ENCODE measurements around the gene CDH4.

Gene CDH4

DNA sequence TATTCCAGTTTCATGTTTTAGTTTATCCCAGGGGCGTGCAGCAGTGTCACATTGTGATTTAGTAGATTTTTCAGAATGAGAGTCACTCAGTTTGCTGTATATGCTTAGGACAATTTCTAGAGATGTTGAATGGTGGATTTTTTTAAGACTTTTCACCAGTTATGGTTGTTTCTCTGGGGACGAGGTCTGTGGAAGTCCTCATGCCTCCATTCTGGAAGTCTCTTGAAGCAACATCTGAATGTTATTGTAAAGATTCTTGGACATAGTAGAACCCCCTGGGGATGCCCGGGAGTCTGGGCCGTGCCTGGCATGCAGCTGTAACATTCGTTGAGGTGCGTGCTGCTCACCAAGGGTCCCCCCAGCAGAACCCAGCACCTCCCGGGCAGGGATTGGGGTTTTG is 341.5 kb downstream of the CDH4 start:
- DNase-seq: no peak

DNA sequence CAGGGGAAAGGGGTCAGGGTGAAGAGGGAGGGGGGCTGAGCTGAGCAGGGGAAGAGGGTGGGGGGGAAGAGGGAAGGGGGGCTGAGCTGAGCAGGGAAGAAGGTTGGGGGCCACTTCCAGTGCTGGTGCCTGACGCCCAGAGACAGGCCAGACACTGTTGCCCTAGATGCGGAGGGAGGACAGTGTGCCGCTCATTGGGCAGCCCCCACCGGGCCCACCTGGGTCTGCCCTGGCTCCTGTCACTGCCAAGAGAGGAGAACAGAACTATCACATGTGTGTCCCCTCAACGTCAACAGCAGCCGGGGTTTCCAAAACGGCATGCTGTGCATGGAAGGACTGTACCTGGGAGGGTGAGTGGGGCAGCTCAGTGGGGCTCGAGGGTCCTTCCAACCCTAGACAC is 342.1 kb downstream of the CDH4 start:
- DNase-seq: no peak

DNA sequence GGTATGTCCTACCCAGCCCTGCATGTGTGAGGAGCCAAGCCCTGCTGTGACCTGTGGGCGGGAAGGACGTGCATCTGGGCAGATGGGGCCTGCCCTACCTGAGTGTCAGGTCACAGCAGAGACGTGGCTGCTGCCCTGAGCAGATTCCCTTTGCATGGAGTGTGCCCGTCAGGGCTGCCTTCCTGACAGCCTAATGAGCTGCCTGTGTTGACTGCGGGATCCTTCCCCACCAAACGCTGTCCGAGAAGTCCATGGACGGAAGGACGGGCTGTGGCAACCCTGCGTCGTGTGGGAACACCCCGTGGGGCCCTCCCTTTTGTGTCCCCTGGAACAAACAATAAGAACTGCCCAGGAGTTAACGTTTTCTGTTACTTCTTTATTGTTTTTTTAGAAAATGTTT is 343.2 kb downstream of the CDH4 start:
- no peak for DNase-seq

DNA sequence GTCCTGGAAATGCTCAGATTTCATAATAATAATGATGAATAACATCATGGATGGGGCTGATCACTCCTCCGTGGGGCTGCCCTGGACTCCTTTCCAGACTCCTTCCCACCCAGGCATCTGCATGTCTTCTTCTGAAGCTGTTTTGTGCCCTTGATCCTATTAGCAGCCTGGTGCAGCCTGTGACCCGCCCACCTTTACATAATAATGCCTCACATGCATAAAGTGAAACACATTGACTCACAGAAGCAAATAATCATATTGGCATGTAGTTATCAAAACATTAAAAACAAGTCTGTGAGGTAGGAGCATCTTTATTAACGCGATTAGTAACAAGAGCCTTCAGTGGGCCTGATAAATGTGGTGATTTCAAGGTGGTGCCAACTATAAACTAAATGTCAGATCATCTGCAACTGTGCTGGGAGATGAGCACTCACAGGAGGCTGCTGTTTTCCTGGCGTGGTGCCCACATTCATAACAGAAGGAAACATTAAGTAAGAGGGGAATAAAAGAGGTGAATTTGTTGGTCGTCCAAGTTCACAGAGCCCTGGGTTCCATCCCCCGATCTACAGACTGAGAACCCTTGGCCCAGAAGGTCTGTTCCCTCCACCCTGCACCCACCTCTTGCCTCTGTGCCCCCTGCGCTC is 344.7 kb downstream of the CDH4 start:
- DNase-seq: no peak

DNA sequence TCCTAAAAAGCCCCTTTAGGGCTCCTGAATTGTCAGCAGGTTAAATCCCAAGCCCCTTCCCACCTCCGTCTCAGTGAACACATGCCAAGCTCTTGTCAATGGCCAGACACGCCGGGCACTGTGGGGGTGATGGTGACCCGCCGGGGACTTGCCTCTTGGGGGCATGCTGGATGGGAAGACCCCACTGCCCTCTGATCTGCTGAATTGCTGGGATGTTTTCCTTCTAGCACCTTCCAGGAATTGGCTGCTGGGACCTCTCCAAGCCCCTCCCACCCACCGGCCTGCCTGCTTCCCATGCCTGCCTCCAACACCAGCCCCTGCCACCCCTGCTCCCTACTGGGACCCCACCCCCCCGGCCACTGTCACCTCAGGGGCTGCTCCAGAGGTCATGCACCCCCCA is 345.9 kb downstream of the CDH4 start:
- no peak for DNase-seq

DNA sequence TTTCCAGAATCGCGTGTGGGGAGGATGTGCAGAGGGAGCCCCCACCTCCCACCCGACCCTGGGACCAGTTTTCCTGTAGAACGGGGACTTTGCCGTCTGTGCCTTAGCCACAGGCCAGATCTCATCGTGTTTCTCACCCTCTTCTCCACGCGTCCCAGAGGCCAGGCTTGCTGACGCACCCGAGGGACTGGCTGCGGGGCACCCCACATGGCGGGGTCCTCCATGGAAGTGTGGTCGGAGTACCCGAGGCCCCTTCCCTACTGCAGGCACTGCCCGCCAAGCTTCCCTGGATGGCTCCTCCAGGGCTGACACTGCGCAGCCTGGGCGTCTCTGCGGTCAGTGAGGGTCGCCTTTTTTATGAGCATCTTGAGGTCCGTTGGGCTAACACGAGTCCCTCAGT is 346.5 kb downstream of the CDH4 start:
- DNase-seq: no peak

DNA sequence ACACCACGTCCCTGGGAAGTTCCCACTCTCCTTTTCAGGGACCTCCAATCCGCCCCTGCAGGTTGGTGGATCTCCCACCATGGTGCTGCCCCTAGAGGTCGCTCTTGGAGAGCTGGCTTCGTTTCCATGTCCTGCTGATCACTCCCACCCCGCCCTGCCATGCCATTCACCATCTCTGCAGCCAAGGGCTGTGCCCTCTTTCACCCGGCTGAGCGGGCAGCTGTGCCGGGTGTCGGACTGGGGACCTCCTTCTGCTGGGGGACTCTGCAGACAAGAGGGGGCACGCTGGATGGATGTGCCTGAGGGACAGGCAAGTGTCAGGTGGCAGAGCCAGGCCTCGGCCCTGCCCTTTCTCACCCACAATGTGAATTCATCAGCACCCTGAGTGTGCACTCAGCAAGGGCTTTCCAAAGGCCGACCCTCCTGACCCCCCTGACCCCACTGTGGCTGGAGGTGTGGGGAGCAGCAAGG is 347.0 kb downstream of the CDH4 start:
- no peak for DNase-seq

DNA sequence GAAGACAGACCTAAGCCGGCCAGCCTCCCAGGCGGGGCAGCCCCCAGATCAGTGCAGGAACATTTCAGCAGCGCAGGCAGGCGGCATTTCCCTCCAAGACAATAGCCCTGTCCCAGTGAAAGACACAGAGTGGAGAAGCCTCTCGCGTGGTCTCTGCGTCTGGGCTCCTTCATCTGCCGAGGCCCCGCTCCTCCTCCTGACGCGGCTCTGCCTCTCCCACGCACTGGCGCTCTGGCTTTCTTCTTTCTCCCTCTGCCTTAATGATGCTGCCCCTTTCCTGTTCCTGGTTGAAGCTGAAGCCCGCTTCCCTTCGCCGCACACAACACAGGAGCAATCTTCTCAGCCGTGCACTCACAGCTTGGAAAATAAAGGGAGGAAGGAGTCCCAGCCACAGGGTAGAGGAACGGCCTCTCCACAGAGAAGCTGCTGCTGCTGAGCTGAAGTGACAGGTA is 347.5 kb downstream of the CDH4 start:
- no peak for DNase-seq

DNA sequence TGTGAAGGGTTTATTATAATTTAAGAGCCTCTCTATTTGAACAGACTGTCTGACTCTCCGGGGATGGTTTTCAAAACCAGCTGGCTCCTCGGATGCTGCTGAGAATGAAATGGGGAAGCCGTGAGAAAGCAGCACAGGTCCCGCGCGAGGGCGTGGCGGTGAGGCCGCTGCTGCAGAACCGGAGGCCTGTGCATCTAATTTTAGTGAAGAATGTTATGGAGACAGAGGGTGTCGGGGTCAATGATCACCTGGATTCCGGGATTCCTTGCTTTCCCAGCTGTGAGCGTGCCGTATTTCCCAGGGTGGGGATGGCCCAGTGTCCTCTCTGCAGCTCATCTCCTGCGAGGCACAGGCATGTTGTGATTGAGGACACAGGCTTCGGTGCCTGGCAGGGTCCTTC is 348.0 kb downstream of the CDH4 start:
- DNase-seq: no peak

DNA sequence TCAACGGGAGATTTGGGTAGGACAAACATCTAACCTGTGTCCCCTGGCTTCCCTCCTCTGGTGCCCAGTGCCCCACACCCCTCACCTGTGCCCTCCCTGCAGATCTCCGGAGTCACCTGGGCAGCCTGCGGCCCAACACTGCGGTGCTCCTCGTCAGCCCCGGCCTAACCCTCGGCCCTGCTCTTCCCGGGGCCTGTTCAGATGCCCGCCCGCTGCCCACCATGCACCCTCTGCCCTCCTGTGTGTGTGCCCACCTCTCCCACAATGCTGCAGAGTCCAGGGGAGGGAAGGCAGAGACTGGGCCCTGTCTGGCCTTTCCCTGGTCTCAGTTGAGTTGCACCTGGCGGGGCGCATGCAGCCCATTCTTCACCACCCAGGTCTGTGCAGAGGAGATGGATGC is 349.3 kb downstream of the CDH4 start:
- DNase-seq: no peak

DNA sequence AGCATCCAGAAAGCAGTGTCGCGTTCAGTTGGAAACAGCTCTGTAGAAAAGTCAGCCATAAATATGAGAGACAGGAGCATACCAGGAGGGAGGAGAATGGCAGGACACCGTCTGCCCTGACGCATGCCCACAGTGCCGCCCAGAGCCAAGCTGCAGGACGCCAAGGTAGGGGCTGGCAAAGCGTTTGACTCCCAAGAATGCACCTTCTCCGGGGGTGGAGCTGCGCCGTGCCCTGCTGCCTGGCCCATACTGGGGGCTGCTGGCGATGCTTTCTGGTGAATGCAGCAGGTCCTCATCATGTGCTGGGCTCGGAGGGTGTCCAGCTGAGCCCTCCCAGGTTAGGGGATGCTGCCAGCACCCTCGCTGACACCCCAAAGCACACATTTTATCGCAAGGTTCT is 349.8 kb downstream of the CDH4 start:
- no peak for DNase-seq

DNA sequence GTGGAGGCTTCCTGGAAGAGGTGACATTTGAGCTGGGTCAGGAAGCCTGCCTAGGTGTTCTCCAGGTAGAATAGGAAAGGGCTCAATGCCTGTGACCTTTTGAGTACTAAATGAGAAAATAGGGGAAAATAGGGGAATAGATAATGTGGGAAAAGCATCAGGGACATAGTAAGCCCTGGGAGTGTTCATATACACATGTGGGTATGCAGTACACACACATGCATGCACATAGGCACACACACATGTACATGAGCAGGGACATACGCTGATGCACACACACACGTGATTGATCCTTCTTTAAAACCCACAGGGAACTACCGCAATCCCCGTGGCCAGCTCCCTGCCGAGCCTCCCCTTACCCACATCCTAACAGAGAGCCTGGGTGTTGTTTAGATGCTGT is 351.7 kb downstream of the CDH4 start:
- DNase-seq: no peak

DNA sequence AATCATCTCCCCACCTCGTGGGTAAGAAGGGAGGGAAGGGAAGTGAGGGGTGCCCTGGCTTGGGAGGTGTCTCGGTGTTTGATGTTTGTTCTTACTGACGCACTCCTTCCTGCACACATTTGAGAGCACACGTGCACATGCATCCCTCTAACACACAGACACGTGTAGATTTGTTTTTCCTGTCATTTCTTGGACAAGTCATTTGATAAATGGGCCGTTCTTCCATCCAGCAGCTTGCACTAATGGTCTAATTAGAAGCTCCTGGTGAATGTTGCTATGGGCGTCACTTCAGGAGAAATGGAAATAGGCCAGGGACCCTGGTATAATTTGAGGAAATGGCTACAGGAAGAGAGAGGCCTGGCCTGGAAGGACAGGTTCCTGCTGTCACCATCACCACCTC is 352.5 kb downstream of the CDH4 start:
- DNase-seq: no peak

DNA sequence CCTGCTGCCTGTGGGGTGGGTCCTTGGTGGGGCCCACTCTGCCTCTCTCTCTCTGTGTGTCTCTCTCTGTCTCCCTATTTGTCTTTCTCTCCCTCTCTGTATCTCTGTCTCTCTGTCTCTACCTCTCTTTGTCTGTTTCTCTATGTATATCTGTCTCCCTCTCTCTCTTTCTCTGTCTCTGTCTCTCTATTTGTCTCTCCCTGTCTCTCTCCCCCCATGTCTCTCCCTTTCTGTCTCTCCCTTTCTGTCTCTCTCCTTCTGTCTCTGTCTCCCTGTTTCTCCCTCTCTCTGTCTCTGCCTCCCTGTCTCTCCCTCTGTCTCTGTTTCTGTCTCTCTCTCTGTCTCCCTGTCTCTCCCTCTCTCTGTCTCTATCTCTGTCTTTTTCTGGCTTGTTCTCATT is 353.2 kb downstream of the CDH4 start:
- DNase-seq: no peak

DNA sequence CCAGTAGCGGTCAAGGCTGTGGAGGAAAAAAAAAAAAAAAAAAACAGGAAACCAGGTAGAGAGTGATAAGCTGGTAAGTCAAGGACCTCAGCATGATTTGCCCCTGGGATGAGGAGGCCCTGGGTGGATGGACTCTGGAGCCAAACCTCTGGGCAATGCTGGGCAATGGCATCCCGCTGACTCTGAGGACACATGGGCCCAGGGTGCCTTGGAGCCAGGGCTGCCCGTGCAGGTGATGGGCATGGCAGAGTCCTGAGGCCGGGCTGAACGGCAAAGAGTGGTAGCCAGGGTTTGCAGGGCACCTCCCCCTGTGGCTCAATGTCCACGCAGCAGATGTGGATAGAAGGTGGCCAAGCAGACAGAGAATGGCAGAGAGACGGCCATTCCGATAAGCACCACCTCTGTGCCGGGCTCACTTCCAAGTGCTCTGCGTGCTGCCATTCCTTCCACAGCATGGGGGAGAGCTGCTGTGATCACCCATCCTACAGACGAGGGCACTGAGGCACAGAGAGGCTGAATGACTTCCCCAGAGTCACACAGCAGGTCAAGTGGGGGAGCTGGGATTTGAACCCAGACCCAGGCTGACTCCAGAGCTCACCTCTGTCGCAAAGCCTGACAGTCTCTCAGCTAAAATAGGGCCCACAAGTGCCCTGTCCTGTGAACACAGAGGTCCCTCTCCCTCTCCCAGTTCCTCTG is 353.9 kb downstream of the CDH4 start:
- DNase-seq: no peak

DNA sequence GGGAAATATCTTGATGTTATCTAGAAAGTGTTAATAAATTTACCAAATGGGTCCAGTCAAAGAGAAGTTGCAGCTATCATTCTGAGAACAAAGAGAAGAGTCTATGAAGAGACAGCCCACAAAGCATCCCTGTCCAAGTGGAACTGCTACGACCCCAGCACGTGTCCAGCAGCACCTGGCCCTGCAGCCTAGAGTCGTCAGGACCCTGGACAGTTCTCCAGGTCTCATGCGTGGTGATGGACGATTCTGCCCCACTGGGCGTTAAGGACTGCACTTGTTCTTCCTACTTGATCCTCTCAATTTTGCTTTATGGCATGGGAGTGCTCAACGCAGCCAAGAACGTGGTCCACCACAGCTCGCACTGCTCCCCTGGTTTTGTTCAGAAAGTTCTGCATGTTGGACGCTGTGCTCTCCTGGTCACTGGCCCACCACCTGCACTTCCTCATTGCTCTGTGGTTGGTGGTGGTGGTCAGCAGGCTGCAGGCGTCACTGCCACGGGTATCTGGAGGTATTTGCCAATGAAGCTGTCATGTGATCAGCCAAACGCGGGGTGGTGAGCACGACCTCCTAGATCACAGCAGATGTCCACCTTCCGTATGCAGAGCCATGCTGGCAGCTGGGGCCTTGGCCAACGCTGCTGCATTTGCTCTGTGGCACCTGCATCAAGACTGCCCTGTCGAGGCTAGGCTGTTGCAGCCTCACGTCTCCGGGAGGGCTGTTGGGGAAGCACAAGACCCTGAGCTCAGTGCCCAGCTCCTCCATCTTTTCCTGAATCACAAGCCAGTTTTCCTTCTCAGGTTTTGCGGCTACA is 356.4 kb downstream of the CDH4 start:
- DNase-seq: no peak

DNA sequence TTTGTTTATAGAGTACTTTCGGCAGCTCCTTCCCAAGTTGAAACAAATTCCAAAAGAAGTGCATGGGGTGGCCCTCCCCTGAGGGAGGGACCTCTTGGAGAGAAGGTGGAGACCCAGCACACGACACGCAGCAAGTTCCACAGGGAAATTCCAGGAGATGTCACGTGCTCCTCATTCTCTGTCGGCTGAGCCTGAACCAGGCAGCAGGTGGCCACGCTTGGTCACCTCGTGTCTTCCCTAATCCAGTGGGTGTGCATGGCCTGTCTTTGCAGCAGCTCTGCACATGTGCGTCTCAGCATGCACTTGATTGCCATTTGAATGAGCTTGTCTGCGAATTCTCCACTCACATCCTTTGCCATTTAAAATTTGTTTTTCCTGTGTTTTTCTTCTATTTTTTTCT is 357.4 kb downstream of the CDH4 start:
- DNase-seq: no peak

DNA sequence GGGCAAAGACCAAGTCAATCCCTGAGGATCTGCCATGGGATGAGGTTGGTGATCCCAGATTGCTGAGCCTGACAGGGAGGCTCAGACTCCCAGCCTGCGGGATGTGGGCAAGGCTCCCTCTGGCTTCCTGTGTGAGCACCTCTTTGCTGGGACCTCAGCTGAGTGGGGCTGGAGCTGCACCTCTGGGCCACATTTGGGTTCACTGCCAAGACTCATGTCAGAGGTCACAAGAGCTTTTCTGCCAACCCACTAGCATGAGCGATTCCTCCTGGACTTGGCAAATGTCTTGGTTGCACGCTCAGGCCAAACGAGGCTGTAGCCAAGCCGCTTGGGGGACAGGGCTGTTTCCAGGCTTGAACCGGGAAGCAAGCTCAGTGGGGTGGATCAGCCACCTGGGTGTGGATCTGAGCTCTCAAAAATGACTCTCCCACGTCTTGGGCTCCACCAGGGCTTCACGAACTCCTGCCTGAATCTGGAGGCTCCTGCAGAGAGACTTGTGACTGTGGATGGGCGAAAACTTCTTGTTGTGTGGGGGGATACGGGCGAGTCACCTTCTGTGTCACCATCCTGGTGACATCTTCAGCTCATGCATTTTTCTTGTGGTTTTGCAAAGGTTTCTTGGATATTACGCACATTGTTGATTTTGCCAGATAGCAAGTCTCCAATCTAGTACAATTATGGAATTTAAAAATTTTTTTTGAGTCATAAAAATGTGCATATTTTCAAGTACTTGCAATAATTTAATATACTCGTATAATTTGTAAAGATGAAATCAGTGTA is 359.5 kb downstream of the CDH4 start:
- no peak for DNase-seq

DNA sequence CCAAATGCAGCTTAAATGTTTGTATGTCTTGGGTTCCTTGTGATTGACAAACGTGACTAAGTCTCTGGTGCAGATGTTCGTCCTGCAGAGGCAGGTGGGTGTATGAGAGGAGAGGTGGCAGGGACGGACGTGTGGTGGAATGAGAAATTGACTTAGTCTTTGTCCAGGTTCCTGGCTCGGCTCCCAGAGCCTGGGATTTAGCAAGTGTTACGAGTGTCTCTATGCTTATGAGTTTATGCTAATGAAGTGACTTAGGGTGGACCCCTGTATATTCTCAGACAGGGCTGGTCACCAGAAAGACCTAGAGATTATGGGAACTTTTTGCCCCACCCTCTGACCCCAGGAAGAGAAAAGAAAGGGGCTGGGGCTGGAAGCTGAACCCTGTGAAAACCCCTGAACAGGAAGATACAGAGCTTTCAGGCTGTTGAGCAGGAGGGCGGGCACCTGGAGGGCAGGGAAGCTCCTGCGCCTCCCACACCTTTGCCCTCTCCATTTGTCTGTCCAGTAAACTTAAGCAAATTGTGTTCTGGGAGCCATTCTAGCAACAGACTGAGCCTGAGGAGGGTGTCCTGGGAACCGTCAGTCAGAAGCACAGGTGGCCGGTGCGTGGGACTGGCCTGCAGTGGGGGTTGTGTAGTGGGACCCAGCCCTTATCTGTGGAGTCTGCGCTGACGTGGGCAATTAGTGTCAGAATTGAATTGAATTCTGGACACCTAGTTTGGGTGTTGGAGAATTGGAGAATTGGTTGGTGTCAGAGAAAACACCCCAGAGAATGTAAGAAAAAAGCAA is 362.1 kb downstream of the CDH4 start:
- no peak for DNase-seq

DNA sequence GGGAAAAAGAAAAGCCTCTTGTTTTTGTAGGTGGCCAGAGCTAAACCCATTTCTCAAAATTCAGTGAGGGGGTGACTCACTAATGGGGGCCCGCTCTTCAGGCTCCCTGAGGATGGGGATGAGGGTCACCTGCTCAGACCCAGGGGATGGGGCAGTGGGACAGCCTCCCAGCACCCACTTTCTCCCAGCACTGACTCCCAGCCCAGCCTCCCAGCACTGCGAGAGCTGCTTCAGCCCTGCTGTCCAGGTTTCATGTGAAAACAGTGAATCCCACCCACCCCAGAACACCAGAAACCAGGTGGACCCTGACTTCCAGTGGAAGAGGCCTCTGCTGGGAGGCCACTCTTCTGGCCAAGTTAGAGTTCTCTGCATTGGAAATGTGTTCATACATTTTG is 362.6 kb downstream of the CDH4 start:
- DNase-seq: no peak

DNA sequence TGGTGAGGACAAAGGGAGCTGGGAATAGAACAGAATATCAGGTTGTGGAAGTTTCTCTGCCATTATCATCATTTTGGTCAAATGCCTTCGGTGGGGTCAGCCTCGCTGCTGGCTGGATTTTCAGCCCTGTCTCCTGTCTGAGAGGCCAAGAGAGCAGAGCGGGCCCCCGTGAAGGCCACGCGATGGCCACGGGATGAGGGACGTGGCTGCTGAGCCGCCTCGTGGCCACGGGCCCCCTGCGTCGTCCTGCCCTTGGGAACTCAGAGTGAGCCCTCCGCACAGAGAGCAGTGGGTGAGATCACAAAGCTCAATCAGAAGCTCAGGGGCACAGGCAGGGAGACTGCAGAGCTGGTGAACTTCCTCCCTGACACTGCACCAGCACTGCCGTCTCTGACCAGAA is 363.7 kb downstream of the CDH4 start:
- DNase-seq: no peak

DNA sequence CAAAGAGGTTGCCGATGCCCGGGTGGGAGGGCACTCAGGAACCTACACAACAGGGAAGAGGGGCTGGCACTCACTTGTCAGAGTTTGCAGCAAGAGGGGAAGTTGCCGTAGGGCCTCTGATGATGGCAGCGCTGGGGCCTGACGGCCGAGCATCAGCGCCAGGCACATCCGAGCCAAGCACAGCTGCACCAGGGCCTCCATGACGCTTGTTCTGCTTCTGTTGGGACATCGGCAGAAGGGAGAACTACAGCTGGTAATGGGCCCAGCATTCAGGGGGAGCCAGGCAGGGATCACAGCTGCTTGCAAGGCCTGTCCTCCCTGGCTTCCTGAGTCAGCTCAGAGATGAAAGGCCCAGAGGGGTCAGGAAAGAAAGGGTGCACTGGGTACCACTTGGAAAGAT is 367.7 kb downstream of the CDH4 start:
- DNase-seq: no peak
